T-helper 17 cell (primary cell): ENCODE data around the gene GBX1. TPM values are rescaled to one million over a fixed set of nuclear protein-coding genes. Genes with fewer than 3 reads are reported as not detected.

Experiments
- ATAC-seq: fragments of 150-1000 bp; cut with Tn5 transposase; 2 replicates; pipeline ENCODE4 v1.10.0; 2021; ENCODE audit warnings: mild to moderate bottlenecking, moderate library complexity
- DNase-seq, 3 donors: peaks; one replicate each; pipeline versions ENCODE4 v3.0.0 to v3.0.0-alpha.2; 2020 to 2021
- H3K9me3 ChIP-seq: one replicate; pipeline ENCODE4 v1.7.0; 2013; ENCODE audit warnings: low read length, mild to moderate bottlenecking; ENCODE audit not compliant: control insufficient read depth, poor library complexity, severe bottlenecking
- H3K27ac Mint-ChIP-seq: one replicate; pipeline ENCODE4 v1.8.0; 2022; ENCODE audit warnings: mild to moderate bottlenecking, moderate library complexity, mixed read lengths
- H3K27me3 Mint-ChIP-seq: one replicate; pipeline ENCODE4 v1.8.0; 2022; ENCODE audit warnings: mixed read lengths
- H3K36me3 Mint-ChIP-seq: one replicate; pipeline ENCODE4 v1.8.0; 2022; ENCODE audit warnings: low read depth, mixed read lengths
- H3K4me1 Mint-ChIP-seq: one replicate; pipeline ENCODE4 v1.8.0; 2022; ENCODE audit warnings: mild to moderate bottlenecking, mixed read lengths
- H3K4me3 Mint-ChIP-seq: one replicate; pipeline ENCODE4 v1.8.0; 2022; ENCODE audit warnings: mild to moderate bottlenecking, moderate library complexity, mixed read lengths
- total RNA-seq, 4 donors: library from RNA in 2 of 4; stranded (reverse) in 2 of 4; gene quantifications; one replicate each; pipeline ENCODE4 v1.2.3 and lab custom pipeline; 2022 to 2026

Gene GBX1
- total RNA-seq, 2 donors from 2014 or later = not detected

- ATAC-seq = no peak
- H3K9me3 ChIP-seq = no peaks in the 10 kb centered on the region
- Mint-ChIP-seq H3K4me3 (peak overlapping the region; percentile 76), H3K36me3 (no peaks in the 10 kb centered on the region), H3K27ac (peak overlapping the region; percentile 96), H3K27me3 (no peaks in the 10 kb centered on the region), H3K4me1 (peaks cover 44% of the 10 kb centered on the region)
- no peak for DNase-seq
Measured at GRCh38 chr7:151204383-151205032, 37.0 kb upstream of the GBX1 start.

GRCh38 chr7:151202836-151203235, 35.3 kb upstream of the GBX1 start:
- H3K27ac Mint-ChIP-seq = no peak overlapping the region
- no peaks in the 10 kb centered on the region for H3K9me3 ChIP-seq
- no peaks in the 10 kb centered on the region for H3K36me3 Mint-ChIP-seq
- no peak overlapping the region for H3K4me3 Mint-ChIP-seq
- ATAC-seq (no peak), DNase-seq (no peak)
- peaks cover 34% of the 10 kb centered on the region for H3K4me1 Mint-ChIP-seq
- no peaks in the 10 kb centered on the region for H3K27me3 Mint-ChIP-seq

GRCh38 chr7:151201751-151202150, 34.3 kb upstream of the GBX1 start:
- peak overlapping the region; percentile 57 for H3K27ac Mint-ChIP-seq
- H3K36me3 Mint-ChIP-seq = no peaks in the 10 kb centered on the region
- no peak for DNase-seq
- no peak overlapping the region for H3K4me3 Mint-ChIP-seq
- peaks cover 23% of the 10 kb centered on the region for H3K4me1 Mint-ChIP-seq
- ATAC-seq = no peak
- no peaks in the 10 kb centered on the region for H3K27me3 Mint-ChIP-seq
- H3K9me3 ChIP-seq = no peaks in the 10 kb centered on the region

- H3K4me1 Mint-ChIP-seq = peaks cover 20% of the 10 kb centered on the region
- DNase-seq (no peak), ATAC-seq (no peak)
- no peaks in the 10 kb centered on the region for H3K9me3 ChIP-seq
- H3K27ac Mint-ChIP-seq = peak overlapping the region; percentile 57
- no peak overlapping the region for H3K4me3 Mint-ChIP-seq
- no peaks in the 10 kb centered on the region for H3K27me3 Mint-ChIP-seq
- no peaks in the 10 kb centered on the region for H3K36me3 Mint-ChIP-seq
Measured at GRCh38 chr7:151201344-151201743, 33.9 kb upstream of the GBX1 start.

- H3K9me3 ChIP-seq = no peaks in the 10 kb centered on the region
- Mint-ChIP-seq H3K4me1 (peaks cover 12% of the 10 kb centered on the region), H3K27ac (no peak overlapping the region), H3K36me3 (no peaks in the 10 kb centered on the region), H3K4me3 (no peak overlapping the region), H3K27me3 (no peaks in the 10 kb centered on the region)
- ATAC-seq (no peak), DNase-seq (no peak)
Measured at GRCh38 chr7:151198945-151199848, 31.7 kb upstream of the GBX1 start.

- H3K9me3 ChIP-seq = no peaks in the 10 kb centered on the region
- no peak overlapping the region for H3K27ac Mint-ChIP-seq
- no peaks in the 10 kb centered on the region for H3K36me3 Mint-ChIP-seq
- H3K4me3 Mint-ChIP-seq = no peak overlapping the region
- no peaks in the 10 kb centered on the region for H3K27me3 Mint-ChIP-seq
- DNase-seq = no peak
- ATAC-seq = no peak
- H3K4me1 Mint-ChIP-seq = peaks cover 21% of the 10 kb centered on the region
Measured at GRCh38 chr7:151197932-151198331, 30.4 kb upstream of the GBX1 start.

- ATAC-seq (no peak), DNase-seq (no peak)
- Mint-ChIP-seq H3K4me1 (peaks cover 18% of the 10 kb centered on the region), H3K27ac (no peak overlapping the region), H3K27me3 (no peaks in the 10 kb centered on the region), H3K4me3 (no peak overlapping the region), H3K36me3 (no peaks in the 10 kb centered on the region)
- H3K9me3 ChIP-seq = no peaks in the 10 kb centered on the region
Measured at GRCh38 chr7:151195616-151196450, 28.3 kb upstream of the GBX1 start.

GRCh38 chr7:151194188-151194587, 26.7 kb upstream of the GBX1 start:
- Mint-ChIP-seq H3K4me3 (no peak overlapping the region), H3K4me1 (peaks cover 23% of the 10 kb centered on the region), H3K36me3 (no peaks in the 10 kb centered on the region), H3K27me3 (no peaks in the 10 kb centered on the region), H3K27ac (peak overlapping the region; percentile 80)
- ATAC-seq (peak; percentile 67), DNase-seq (no peak)
- no peaks in the 10 kb centered on the region for H3K9me3 ChIP-seq

- H3K4me3 Mint-ChIP-seq = peak overlapping the region; percentile 31
- no peak for ATAC-seq
- H3K27me3 Mint-ChIP-seq = no peaks in the 10 kb centered on the region
- peaks cover 25% of the 10 kb centered on the region for H3K4me1 Mint-ChIP-seq
- peak overlapping the region; percentile 80 for H3K27ac Mint-ChIP-seq
- DNase-seq = no peak
- no peaks in the 10 kb centered on the region for H3K36me3 Mint-ChIP-seq
- H3K9me3 ChIP-seq = no peaks in the 10 kb centered on the region
Measured at GRCh38 chr7:151193203-151193978, 25.9 kb upstream of the GBX1 start.

GRCh38 chr7:151192002-151192539, 24.6 kb upstream of the GBX1 start:
- H3K9me3 ChIP-seq = no peaks in the 10 kb centered on the region
- no peaks in the 10 kb centered on the region for H3K36me3 Mint-ChIP-seq
- H3K27ac Mint-ChIP-seq = no peak overlapping the region
- H3K4me3 Mint-ChIP-seq = no peak overlapping the region
- no peak for DNase-seq
- H3K27me3 Mint-ChIP-seq = no peaks in the 10 kb centered on the region
- H3K4me1 Mint-ChIP-seq = peaks cover 25% of the 10 kb centered on the region
- ATAC-seq = no peak

- H3K27ac Mint-ChIP-seq = no peak overlapping the region
- no peak overlapping the region for H3K4me3 Mint-ChIP-seq
- no peaks in the 10 kb centered on the region for H3K36me3 Mint-ChIP-seq
- ATAC-seq (no peak), DNase-seq (no peak)
- no peaks in the 10 kb centered on the region for H3K27me3 Mint-ChIP-seq
- H3K4me1 Mint-ChIP-seq = peaks cover 25% of the 10 kb centered on the region
- no peaks in the 10 kb centered on the region for H3K9me3 ChIP-seq
Measured at GRCh38 chr7:151191544-151191943, 24.1 kb upstream of the GBX1 start.

- Mint-ChIP-seq H3K4me1 (peaks cover 14% of the 10 kb centered on the region), H3K27me3 (no peaks in the 10 kb centered on the region), H3K4me3 (no peak overlapping the region), H3K27ac (no peak overlapping the region), H3K36me3 (no peaks in the 10 kb centered on the region)
- H3K9me3 ChIP-seq = no peaks in the 10 kb centered on the region
- DNase-seq (no peak), ATAC-seq (no peak)
Measured at GRCh38 chr7:151189038-151189437, 21.5 kb upstream of the GBX1 start.
